GM19193 (cell line): ENCODE data around the gene ATP9A.

Experiments used
- POLR2A ChIP-seq: IDR thresholded peaks from 4 replicates; pipeline ENCODE4 v1.6.1; 2011; ENCODE audit not compliant: insufficient read depth, insufficient read length; ENCODE audit errors: extremely low read depth

ATP9A gene

GRCh38 chr20:51622004-51622874 is 146.0 kb downstream of the ATP9A start:
- no peak for TF ChIP-seq POLR2A

GRCh38 chr20:51620432-51620831 is 147.8 kb downstream of the ATP9A start:
- no peak for TF ChIP-seq POLR2A

- no peak for TF ChIP-seq POLR2A
These were observed 152.1 kb downstream of the ATP9A start for GRCh38 chr20:51616060-51616459.

GRCh38 chr20:51614687-51615086 is 153.5 kb downstream of the ATP9A start:
- no peak for TF ChIP-seq POLR2A

GRCh38 chr20:51613580-51613979 is 154.6 kb downstream of the ATP9A start:
- TF ChIP-seq POLR2A = no peak

- TF ChIP-seq POLR2A = no peak
These were observed 155.3 kb downstream of the ATP9A start for GRCh38 chr20:51612896-51613295.

GRCh38 chr20:51611625-51611890 is 156.6 kb downstream of the ATP9A start:
- no peak for TF ChIP-seq POLR2A

GRCh38 chr20:51610761-51611624 is 157.2 kb downstream of the ATP9A start:
- TF ChIP-seq POLR2A = no peak

- no peak for TF ChIP-seq POLR2A
These were observed 158.1 kb downstream of the ATP9A start for GRCh38 chr20:51610111-51610510.

GRCh38 chr20:51609251-51609650 is 158.9 kb downstream of the ATP9A start:
- no peak for TF ChIP-seq POLR2A

GRCh38 chr20:51608061-51608460 is 160.1 kb downstream of the ATP9A start:
- TF ChIP-seq POLR2A = no peak

GRCh38 chr20:51607170-51607569 is 161.0 kb downstream of the ATP9A start:
- TF ChIP-seq POLR2A = no peak

- TF ChIP-seq POLR2A = no peak
These were observed 163.3 kb downstream of the ATP9A start for GRCh38 chr20:51604851-51605250.

- no peak for TF ChIP-seq POLR2A
These were observed 166.1 kb downstream of the ATP9A start for GRCh38 chr20:51602131-51602530.

GRCh38 chr20:51600950-51601349 is 167.2 kb downstream of the ATP9A start:
- TF ChIP-seq POLR2A = no peak

- TF ChIP-seq POLR2A = no peak
These were observed 168.2 kb downstream of the ATP9A start for GRCh38 chr20:51600016-51600420.
